Measurements from ENCODE around the gene STK32C.
"Not testable (repeated sequence)": the region's sequence is repeated elsewhere in the genome, so short reads cannot be mapped to it uniquely, and the experiment has no call there.

Gene STK32C

DNA sequence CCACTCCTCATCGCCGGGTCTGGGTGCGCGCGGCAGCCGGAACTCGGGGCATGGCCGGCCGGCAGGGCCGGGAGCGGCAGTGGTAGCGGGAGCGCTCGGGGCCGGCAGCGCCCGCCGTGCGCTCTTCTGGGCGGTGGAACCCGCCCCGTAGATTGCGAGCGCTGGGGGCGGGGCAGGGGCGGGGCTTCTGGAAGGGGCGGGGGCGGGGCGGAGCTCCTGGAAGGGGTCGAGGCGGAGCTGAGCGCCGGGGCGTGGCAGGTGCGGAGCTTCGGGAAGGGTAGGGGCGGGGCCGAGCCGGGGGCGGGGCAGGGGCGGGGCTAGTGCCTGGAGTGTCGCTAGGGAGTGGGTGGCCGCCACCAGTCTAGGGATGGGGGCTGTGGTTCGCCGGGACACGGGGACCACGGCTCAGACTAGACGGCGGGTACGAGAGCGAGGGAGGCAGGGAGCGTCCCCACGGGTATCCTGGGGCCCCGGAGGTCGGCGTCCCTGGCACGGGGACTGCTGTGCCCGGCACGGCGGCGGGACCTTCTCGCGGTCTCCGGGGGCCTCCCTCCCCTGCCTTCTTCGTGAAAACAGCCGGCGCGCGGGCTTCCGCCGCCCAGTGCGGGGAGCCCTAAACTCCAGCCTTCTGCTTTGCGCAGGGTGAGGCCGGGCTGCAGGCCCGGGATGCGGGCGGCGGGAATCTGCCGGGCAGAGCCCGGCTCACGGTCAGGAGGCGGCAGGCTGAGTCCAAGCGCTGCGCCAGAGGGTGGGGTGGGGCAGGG is at the start of gene STK32C:
Gene STK32C, minus strand, starts transcription at position 128 of the 764 bp plus-strand sequence. Its CDS starts 117 bp downstream, at position 11.
- peak; percentile 64 for DNase-seq

DNA sequence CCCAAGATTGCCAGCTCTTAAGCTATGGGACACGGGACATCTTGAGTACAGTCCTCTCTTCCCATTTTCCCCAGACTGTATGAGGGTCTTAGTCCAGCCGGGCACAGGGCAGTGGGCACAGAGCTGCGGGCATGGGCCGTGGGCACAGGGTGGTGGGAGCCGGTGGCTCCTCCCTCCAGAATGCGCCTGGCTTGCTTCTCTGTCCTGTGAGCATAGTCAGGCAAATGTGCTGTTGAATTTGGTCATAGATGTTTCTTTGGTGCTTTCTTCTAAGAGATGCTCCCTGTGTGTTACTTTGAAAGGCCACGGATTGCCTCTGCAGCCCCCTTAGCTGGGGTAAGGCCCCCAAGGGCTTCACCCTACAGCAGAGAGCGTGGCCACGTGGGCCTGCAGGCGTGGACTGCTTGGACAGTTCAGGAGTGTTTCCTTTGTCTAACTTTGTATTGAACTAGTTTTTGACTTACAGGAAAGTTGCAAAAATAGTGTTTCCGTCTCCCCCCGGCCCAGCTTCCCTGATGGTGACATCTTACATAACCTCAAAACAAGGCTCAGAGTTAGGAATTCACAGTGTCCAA is 49.0 kb upstream of the STK32C start:
- no peak for DNase-seq

DNA sequence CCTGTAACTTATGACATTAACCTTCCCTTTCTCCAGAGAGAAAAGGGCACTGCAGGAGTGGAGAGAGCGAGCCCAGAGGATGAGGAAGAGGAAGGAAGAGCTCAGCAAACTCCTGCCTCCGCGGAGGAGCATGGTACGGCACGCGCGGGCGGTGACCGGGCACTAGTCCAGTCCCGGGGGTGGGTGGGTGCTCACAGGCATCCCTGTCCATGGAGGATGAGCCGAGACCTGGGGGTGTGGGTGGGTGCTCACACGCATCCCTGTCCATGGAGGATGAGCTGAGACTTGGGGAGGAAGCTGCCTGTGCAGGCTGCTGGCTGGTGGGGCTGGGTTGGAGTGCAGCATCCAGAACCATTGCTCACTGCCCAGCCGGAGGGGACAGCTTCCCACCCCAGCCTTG is 48.0 kb upstream of the STK32C start:
- no peak for DNase-seq

DNA sequence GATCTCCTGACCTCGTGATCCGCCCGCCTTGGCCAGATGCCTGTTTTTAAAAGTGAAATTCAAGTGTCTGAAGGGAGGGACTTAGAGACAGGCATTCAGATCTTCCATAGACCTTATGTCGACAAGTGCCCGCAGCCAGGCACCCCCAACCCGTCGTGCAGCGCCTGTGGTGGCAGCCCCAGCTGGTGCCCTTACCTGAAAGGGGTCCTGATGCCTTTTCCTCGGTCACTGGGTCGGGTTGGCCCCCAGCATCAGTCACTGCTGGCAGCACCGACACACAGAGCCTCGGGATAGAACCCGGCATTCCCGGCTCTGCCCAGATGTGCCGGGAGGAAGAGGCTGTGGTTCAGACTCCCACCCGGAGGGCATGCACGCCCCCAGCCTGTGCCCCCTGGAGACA is 47.5 kb upstream of the STK32C start:
- no peak for DNase-seq

DNA sequence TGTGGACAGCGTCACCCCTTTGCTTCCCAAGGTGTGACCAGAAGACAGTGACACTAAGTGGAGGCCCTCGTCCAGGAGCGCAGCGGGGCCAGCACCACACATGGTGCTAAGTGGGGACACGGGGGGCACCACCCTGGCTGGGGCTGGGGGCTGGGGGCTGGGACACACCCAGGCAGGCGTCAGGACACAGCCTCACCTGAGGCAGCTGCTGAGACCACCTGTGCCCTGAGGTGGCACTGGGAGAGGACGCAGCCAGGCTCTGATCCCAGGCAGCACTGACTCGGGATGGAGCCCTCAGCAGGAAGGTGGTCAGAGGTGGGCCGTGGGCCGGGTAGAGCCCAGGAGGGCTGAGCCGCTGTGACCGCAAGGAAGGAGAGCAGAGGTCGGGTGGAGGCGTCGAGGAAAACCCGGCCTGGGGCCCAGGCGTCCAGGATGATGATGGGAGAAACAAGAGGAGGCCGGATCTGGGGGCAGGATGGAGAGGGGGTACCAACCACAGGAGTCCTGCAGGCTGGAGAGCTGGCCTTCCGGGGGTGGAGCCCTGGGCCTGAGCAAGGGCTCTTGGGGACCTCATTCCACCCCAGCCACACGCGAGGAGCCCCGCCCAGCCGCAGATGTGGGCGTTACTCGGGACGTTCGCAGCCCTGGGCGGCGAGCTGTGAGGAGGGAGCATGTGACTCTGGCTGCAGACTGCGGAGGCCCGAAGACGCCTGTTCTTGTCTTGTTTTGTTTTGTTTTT is 46.8 kb upstream of the STK32C start:
- no peak for DNase-seq

DNA sequence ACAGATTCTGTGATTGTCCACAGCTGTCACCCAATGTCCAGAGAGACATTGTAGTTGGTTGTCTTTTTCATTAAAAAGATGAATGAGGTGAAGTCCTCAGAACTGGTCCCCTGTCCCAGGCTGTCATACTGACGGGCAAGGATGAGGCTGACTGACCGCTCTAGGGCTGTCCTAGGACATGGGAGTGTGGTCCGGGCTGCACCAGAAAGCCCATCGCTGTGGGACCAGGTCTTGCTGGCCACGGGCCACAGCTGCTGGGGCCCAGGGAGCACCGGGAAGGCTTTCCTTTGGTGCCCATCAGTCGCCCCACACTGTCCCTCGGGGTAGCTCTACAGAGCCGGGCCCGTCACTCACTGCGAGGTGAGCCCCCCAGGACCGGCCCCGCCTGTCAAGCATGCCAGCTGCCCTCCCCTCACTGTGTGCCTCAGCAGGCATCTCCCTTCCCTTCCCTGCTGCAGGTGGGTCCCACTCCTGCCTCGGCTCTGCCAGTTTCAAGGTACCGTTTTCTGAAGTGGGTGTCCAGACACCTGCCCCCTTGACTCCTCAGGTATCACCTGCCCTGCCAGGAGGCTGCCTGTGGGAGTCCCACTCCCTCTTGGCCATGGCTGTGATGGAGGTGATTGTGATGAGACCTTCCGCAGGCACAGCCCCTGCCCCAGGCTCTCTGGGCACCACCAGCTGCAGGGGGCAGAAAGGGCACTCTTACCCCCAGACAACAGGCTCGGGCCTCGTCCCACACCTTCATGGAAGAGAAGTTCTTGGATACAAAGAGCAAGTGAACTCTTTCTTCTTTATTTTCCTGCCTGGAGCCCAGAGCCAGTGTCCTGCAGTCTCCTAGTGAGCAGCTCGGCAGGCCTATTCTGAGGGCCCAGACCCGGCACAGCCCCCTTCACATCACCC is 46.0 kb upstream of the STK32C start:
- no peak for DNase-seq

DNA sequence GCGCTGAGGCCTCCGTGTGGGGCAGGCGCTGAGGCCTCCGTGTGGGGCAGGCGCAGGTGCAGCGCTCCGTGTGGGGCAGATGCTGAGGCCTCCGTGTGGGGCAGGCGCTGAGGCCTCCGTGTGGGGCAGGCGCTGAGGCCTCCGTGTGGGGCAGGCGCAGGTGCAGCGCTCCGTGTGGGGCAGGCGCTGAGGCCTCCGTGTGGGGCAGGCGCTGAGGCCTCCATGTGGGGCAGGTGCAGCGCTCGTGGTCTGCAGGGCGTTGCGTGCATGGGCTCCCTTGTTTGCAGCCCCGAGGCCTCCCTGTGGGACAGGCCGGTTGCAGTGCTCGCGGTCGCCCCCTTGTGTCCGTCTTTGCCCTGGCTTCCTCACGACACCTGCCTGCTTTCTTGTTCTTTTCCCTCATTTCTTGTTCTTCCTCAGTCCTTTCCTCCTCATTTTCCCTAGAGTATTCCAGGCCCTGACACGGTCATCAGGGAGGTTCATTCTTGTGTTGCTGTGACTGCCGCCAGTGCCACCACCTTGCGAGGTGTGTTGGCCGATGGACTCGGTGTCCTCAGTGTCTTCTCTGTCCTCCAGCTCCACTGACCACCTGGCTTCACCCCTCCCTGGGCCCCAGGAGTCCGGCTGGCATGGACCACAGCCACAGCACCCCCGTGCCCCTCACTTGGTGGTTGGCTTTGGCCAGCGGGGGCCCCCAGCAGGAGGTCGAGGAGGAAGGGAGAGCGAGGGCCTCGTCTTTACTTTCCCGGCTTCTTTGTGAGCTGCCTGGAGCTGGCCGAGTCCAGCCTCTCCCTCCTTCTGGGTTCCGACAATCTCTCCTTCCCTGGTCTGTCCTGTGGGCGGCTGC is 44.9 kb upstream of the STK32C start:
- DNase-seq, result not testable (repeated sequence)

DNA sequence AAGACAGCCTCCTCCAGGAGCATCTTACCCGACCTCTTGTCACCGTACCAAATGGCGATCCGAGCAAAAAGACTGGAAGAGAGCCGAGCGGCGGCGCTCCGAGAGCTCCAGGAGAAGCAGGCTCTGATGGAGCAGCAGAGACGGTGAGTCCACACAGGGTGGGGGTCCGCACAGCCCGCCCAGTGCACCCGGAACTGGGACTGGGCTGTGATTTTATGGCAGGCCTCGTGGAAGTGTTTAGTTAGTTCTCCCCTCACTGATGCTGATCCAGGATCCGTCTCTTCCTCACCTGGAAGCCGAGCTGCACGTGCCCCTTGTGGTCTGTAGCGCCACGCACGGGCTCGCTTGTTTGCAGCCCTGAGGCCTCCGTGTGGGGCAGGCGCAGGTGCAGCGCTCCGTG is 43.9 kb upstream of the STK32C start:
- DNase-seq, result no peak

DNA sequence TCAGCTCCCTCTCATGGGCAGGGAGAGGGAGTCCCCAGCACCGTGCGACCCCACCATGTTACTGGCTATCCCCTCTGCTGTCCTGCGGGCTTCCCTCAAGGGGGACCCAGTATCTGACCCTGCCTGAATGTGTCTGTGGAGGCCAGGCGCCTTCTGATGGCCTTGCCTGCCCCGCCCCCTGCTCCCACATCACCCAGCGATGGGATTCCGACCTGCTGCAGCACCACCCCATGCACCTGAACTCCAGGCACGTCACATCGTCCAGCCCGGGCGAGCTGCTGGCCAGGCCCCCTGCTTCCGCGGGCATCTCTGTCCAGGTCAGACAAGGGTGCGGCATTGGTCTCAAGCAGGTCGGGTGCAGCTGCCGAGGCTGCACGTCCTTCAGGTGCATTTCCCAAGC is 43.2 kb upstream of the STK32C start:
- no peak for DNase-seq

DNA sequence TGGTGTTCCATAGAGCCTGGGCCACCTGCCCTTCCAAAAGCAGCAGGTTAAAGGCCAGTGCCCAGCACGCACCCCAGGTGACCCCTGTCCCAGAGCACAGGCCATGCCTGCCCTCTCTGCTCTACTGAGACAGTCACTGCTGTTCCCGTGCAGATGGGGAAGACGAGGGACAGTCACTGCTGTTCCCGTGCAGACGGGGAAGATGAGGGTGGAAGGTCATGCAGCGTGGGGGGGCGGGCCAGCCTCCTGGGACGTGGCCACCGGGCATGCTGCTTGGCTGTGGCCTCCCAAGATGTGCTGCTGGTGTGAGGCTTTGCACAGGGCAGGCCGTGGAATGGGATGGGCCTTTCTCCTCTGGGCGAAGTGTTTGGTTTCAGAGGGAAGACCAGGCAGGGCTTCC is 42.6 kb upstream of the STK32C start:
- no peak for DNase-seq

DNA sequence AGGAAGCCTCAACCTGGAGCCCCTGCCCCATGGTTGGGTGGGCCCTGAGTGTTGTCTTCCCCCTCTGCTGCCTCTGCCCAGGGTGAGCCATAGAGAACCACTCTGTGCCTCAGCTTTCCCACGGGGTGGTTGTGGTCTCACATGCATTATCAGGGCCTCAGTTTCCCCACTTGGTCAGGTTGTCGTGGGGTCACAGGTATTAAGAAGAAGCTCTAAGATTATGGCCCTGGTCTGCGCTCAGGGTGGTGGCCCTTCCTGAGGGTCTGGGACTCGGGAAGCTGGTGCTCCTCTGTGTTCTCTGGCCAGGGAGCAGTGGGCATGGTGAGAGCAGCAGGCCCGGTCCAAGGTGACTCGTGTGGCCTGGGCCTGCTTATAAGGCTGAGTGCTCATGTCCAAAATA is 42.0 kb upstream of the STK32C start:
- no peak for DNase-seq

DNA sequence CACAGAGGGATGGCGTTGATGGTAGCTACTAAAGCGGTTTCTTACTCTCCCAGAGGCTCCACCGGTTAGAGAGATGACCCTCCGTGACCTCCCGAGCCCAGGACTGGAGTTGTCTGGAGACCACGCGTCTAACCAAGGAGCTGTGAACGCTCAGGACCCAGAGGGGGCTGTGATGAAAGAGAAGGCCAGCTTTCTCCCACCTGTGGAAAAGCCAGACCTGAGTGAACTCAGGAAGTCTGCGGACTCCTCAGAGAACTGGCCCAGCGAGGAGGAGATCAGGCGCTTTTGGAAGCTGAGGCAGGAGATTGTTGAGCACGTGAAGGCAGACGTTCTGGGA is 40.1 kb upstream of the STK32C start:
- DNase-seq, result no peak

DNA sequence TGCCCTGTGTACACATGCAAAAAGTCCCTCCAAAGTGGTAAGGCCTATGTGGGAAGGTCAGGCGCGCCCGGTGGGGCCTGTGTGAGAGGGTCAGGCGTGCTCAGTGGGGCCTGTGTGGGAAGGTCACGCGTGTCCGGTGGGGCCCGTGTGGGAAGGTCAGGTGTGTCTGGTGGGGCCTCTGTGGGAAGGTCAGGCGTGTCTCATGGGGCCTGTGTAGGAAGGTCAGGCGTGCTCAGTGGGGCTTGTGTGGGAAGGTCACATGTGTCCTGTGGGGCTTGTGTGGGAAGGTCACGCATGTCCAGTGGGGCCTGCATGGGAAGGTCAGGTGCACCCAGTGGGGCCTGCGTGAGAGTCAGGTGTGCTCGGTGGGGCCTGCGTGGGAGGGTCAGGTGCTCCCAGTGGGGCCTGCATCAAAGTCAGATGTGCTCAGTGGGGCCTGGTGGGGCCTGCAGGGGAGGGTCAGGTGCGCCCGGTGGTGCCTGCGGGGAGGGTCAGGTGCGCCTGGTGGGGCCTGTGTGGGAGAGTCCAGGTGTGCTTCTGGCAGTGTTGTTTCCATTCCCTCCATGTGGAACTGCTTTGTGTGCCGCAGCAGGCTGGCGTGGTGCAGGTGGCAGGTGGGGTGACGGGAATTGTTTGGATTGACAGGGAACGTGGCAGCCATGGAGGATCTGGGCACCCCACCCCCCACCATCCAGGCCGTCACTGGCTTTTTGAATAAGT is 39.6 kb upstream of the STK32C start:
- DNase-seq, result no peak

DNA sequence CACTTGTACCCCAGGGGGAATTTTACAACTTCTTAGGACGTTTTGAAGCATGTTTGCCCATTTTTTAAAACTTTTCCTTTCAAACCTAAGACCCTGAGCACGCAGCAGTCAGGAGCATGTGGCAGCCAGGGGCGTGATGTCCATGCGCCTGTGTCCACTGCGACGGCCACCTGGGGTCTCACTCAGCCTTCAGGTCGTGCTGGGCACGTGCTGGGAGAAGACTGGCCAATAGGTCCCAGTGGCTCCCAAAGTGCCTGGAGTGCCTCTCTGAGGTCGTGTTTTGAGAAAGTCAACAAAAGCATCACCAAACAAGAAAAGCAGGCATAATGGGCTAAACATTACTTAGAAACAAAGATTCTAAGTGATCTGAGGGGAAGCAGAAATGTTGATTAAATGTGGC is 39.1 kb upstream of the STK32C start:
- no peak for DNase-seq

DNA sequence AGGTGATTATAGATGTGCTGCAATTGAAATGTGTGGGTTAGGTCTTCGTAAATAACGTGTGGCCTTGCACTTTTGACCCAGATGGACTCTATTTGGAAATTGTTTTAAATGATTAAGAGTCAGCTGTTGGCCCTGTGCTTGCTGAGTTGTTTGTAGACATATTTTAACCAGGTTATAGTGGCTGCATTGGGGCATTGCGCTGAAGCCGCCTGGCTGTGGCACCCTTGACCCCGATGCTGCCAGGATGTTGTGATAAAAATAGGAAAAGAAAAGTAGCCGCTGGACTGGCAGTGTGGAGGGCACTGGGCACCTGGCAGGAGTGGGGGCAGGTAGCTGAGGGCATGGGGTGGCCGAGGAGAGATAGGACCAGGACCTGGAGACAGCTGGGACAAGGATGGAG is 37.6 kb upstream of the STK32C start:
- DNase-seq, result no peak

DNA sequence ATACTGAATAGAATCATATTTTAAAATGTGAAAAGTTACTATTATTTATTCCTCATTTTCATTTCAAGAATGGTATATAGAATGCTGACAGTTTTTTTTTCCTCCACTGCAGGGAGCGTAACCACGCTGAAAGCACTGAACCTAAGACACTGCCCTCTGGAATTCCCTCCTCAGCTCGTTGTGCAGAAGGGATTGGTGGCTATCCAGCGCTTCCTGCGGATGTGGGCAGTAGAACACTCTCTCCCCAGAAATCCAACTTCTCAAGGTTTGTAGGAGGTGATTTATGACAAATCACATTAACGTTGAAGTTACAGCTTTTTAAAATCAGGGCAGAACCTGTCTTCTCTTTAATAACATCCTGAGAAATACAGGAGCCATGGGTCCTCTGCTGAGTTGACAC is 36.6 kb upstream of the STK32C start:
- DNase-seq, result no peak

DNA sequence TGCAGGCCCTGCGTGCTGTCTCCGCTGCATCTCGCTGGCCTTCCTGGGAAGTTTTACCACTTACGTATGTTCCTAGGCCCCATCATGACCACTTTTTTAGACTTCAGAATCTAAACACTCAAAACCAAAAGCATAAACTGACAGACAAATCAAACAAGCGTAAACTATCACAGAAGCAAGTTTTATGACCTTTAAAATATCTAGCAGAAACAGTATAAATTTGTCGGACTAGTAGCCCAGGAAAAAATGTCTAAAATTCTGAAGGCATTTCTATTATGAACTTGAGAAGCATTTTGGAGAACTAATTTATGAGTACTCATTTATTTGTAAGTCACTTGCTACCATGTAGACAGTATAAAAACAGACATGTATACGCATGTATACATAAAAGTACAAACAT is 34.8 kb upstream of the STK32C start:
- DNase-seq, result no peak

DNA sequence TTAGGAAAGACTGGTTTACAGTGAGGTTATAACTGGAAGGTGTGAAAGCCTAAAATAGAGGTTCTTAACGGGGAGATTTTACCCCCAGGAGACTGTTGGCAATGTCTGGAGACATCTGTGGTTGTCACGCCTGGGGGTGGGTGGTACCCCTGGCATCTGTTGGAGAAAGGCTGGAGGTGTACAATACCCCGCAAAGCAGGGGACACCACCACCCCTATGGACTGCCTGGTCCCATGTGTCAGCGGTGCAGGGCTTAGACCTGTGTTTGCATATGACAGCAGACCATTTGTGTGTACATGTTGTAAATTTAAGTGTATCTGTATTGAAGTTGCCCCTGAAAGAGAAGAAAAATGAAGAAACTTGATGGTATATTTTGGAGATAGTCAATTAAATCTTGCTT is 34.0 kb upstream of the STK32C start:
- DNase-seq, result no peak

DNA sequence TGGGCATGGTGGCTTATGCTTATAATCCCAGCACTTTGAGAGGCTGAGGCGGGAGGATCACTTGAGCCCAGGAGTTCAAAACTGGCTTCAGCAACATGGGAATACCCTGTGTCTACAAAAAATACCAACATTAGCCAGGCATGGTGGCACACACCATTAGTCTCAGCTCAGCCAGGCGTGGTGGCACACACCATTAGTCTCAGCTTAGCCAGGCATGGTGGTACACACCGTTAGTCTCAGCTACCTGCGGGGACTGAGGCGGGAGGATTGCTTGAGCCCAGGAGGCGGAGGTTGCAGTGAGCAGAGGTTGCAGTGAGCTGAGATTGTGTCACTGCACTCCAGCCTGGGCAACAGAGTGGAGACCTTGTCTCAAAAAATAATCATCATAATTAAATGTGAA is 33.3 kb upstream of the STK32C start:
- no peak for DNase-seq

DNA sequence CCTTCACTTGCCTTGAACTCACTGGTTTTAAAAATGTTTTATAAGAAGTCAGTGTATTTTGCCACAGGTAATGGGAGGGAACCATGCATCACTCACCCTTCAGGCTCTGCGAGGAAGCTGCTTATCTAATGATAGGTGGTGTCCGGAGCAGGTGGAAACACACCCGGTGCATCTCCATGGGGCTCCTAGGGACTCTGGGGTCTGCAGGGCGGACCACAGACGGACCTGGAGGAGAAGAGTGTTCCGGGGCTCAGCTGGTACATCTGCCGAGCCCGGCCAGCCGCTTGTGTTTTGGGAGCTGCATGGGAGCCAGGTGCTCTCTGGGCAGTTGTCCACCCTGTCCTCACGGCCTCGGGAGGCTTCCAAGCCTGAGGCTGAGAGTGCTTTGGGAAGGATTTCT is 31.5 kb upstream of the STK32C start:
- DNase-seq, result no peak

DNA sequence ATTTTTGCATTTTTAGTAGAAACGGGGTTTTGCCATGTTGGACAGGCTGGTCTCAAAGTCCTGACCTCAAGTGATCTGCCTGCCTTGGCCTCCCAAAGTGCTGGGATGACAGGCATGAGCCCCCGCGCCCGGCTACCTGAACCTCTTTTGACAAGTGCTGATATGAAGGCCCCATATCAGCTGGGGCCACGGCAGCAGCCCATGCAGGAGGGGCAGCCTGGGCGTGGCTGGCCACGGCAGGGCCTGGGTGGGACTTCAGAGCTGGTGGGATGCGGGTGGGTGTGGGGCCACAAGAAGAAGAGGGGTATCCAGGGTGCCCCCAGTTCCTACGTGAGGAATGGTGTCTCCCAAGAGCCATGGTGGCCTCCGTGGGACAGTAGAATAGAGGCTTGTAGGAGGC is 31.1 kb upstream of the STK32C start:
- DNase-seq, result no peak

DNA sequence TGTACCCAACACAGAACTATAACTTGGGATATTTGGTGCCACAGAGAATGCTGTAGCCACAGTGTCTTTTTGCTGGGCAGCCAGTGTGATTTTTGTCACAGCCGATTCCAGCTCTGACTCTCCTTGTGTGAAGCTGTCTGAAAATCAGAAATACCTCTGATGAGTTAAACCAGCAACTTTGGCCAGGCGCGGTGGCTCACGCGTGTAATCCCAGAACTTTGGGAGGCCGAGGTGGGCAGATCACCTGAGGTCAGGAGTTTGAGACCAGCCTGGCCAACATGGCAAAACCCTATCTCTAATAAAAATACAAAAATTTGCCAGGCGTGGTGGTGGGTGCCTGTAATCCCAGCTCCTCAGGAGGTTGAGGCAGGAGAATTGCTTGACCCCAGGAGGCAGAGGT is 30.1 kb upstream of the STK32C start:
- not testable (repeated sequence) for DNase-seq
